ENCODE results near the gene DGCR8.
"Not testable (repeated sequence)": the region's sequence is repeated elsewhere in the genome, so short reads cannot be mapped to it uniquely, and the experiment has no call there.

Gene DGCR8

DNA sequence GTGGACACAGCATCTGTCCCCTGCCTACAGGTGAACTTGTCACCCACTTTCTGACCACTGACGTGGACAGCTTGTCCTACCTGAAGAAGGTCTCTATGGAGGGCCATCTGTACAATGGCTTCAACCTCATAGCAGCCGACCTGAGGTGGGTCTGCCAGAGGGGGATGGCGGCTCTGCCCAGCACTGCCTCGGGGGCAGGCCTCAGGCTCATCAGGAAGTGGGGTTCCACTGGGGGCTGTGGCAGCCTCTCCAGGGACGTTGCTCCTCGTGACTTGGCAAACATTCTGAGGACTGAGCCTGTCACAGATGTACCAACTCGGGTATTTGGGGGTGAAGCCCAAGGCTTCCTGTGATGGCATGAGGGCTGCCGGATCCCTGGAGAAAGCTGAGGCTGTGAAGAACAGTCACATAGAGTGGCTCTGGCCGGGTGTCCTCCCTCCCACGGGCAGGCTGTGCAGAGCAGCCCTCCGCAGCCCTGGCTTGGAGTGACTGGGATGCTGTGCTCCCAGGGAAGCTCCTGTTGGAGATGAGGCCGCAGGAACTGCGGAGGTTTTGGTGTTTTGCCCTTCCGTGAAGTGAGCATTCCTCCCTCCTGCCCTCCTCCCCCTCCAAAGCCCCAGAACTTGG is 26.5 kb upstream of the DGCR8 start:
- DNase-seq = no peak

GRCh38 chr22:20054034-20054427 is 26.0 kb upstream of the DGCR8 start:
- no peak for DNase-seq

DNA sequence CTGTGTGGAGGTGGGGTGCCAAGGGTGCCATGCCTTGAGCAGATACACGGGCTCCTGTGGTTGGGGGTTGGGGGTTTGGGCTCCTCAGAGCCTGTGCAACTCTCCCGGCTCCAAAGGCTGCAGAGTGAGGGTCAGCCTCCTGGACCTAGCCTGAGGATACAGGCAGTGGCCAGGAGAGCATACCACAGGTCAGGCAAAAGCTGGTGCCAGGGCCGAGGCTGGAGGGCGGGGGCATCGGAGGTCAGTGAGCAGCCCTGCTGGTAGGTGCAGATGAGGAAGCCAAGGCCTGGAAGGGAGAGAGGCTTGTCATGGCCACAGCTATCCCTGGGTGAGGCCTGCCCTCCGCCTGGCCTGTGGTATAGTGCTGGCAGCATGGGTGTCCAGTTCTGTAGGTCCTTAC is 25.6 kb upstream of the DGCR8 start:
- no peak for DNase-seq

DNA sequence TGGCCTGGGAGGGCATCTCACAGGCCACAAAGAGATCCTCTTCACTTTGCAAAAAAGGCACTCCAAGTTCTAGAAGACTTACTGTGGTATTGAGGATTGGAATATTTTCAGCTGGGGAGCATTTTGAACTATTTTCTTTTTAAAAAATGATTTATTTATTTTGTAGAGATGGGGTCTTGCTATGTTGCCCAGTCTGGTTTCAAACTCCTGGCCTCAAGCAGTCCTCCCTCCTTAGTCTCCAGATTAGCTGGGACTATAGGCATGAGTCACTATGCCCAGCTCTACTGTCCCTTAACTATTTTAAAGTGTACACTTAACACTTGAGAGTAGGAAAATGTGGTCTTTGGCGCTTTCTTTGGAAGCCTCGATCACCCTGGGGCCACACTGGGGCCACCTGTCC is 24.9 kb upstream of the DGCR8 start:
- DNase-seq = no peak

DNA sequence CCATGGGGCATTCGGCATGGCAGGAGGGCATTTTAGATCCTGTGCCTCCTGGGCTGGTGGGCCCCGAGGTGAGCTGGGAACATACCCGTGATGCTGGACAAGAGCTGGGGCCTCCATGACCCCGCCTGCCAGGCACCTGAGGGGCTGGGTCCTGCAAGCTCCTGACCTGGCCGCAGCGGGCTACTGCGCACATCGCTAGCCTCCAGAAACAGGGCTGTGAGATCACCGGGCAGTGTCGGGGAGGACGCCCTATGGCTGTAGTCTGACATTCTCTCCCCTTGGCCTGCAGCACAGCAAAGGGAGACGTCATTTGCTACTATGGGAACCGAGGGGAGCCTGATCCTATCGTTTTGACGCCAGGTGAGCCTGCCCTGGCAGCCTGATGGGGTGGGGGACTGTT is 24.4 kb upstream of the DGCR8 start:
- DNase-seq = no peak

GRCh38 chr22:20056161-20056560 is 23.9 kb upstream of the DGCR8 start:
- DNase-seq = no peak

- DNase-seq = no peak
Measured at GRCh38 chr22:20056696-20057386, 23.2 kb upstream of the DGCR8 start.

DNA sequence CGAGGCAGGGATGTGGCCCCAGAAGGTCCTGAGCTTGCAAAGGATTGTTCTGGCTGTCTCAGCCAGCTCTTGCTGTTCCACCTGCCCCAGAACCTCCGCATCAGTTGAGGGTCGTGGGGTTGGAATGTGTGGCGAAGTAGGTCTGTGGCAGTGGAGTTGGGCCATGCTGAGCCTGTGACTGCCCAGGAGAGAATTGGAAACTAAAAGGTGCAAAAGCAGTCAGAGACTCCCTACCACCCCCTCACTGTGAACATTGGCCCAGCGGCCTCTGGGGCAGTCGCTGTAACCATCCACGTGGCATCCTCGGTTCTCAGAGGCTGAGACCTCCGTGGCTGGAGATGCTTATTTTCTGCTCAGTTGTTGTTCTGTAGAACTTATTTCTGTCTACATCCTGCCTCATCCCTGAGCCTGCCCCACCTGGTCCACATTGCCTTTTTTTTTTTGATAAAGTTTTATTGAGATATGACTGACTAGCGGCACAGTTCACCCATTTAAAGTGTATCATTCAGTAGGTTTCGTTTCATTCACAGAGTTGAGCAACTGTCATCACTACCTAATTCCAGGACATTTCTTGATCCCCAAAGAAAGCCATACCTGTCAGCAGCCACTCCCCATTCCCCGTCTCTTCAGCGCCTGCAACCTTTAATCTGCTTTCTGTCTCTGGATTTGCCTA is 22.3 kb upstream of the DGCR8 start:
- no peak for DNase-seq

- DNase-seq = no peak
Measured at GRCh38 chr22:20058989-20059770, 20.9 kb upstream of the DGCR8 start.

DNA sequence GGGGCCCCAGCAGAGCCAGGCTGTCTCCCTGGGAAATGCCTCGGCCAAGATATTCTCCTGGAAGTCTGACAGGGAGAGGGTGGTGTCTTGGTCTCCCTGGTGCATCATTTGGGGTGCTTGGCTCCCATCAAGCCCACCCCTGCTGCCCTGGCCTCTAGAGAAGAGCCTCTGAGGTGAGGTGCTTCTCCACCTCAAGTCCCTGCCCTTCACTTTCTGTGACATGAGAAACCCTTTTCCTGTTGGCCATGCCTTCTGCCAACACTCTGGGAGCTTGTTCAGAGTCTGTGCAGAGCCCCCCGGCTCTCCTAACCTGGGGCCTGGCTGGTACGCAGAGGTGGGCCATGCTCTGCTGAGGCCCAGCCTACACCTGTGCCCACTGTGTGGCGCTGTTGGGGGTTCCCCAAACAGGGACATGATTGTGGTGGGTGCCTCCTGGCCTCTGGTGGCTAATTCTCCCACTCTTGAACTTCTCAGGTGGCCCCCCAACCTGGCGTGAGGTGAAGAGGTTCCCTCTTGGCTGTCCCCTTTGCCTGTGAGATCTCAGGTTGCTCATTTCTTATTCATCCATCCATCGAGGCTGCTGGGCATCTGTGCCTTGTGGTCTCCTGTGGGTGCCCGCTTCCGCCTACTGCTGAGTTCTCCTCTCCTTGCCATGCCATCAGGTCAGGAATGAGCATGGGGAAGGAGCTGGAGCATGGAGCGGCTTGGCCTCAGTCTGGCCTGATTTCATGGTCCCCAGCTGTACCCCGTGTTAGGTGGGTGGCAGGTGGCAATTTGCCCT is 19.2 kb upstream of the DGCR8 start:
- DNase-seq = no peak

GRCh38 chr22:20061481-20061861 is 18.6 kb upstream of the DGCR8 start:
- DNase-seq = peak; percentile 76

DNA sequence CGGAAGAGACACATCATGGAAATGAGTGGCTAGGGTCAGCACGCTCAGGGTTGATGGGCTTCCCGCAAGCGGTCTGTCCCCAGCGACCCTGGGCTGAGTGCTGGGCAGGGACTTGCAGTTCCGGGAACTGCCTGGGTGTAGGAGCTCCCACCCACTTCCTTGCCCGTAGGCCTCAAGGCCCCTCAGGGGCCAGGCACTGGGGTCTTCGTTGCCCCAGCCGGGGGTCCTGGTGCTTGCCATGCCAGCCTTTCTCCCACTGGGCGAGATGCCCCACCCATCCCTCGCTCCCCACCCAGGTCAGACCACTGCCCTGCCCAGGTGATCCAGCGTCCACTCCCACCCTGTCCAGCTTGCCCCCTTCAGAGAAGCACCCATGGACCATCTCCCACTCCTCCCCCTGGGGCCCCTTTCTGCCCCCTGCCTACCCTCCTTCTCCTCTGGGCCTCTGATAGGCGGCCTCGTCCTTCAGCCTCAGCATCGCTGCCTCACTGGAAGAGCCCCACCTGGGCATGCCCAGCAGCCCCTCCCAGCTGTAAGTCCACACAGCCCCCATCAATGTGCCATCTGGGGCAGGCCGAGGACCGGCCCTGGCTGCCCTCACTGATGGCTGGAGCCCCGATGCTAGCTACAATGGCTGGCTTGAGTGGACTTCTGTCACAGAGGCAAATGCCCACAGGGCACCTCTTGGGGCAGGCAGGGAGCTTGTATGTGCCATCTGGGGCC is 17.8 kb upstream of the DGCR8 start:
- no peak for DNase-seq

DNA sequence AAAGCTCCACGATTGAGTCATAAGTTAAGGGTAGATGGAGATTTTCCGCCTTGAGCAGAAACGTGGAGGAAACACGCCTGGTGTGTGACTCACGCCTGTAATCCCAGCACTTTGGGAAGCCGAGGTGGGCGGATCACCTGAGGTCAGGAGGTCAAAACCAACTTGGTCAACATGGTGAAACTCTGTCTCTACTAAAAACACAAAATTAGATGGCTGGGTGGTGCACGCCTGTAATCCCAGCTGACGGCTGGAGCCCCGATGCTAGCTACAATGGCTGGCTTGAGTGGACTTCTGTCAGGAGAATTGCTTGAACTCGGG is 17.3 kb upstream of the DGCR8 start:
- no peak for DNase-seq

GRCh38 chr22:20063271-20064139 is 16.5 kb upstream of the DGCR8 start:
- DNase-seq = no peak

DNA sequence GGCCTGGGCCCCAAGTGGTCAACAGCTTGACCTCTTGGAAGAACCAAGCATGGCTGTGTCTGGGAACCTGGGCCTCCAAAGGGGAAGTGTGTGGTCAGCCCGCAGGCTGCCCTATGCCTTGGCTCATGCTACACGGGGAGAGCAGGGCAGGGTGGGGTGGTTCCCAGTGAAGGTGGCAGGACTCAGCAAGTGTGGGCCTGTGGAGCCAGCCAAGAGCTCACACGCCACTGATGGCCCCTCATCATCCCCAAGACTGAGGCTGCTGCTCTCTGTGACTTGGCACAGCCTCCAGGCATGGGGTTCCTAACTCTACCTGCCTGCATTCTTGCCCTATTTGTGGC is 15.9 kb upstream of the DGCR8 start:
- DNase-seq = no peak

GRCh38 chr22:20064545-20065262 is 15.3 kb upstream of the DGCR8 start:
- no peak for DNase-seq

DNA sequence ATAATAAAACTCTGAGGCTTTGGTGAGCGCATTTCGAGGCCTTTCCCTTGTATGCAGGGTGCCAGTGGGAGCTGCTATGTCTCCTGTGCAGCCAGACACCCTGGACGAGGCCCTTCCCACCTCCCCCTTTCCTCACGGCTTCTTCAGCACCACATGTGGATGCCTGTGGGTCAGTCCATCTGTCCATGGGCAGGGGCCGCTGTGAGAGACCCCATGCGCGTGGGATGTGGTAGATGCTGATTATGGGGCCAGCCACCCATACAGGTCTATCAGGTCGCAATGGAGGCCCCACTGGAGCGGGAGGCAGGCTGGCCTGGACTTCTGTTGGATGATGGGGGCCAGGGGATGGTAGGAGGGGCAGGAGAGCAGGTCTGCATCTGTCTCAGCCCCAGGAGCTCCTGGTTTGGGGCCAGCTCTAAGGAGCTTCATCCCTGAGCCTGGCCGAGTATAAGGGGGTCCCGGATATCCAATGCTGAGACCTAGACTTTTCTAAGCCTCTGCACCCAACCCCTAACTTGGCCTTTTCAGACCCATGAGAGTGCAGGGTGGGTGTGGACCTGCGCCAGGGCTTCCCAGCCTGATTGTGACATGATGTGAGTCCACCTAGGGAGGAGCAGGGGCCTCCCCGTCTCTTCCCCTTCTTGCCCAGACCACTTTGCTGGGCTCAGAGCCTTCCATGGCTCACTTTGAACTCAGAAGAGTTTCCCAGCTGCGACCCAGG is 14.0 kb upstream of the DGCR8 start:
- no peak for DNase-seq

- no peak for DNase-seq
Measured at GRCh38 chr22:20066617-20067383, 13.2 kb upstream of the DGCR8 start.

- DNase-seq = not testable (repeated sequence)
Measured at GRCh38 chr22:20067384-20067682, 12.7 kb upstream of the DGCR8 start.

Measured in NCI-H69 (cell line).